Muscle layer of duodenum (tissue), 2 donors: Measurements from ENCODE around the gene MOGAT3.

Experiments
- H3K27ac ChIP-seq: one replicate; pipeline ENCODE4 v1.7.0; 2013; ENCODE audit warnings: mild to moderate bottlenecking, low read length
- H3K27me3 ChIP-seq: one replicate; pipeline ENCODE4 v1.7.0; 2013; ENCODE audit warnings: low read depth, mild to moderate bottlenecking, control low read depth, low read length
- H3K36me3 ChIP-seq, 2 donors: one replicate each; pipeline ENCODE4 v1.7.0; 2013; ENCODE audit warnings: low read length in 2 of 2, control low read depth in 1 of 2, mild to moderate bottlenecking in 1 of 2; ENCODE audit not compliant: insufficient read depth in 2 of 2, control insufficient read depth in 1 of 2
- H3K4me1 ChIP-seq, 2 donors: one replicate each; pipeline ENCODE4 v1.7.0; 2013; ENCODE audit warnings: low read length in 2 of 2, mild to moderate bottlenecking in 2 of 2, control low read depth in 1 of 2, moderate library complexity in 1 of 2; ENCODE audit not compliant: insufficient read depth in 2 of 2, control insufficient read depth in 1 of 2
- H3K4me3 ChIP-seq, 2 donors: one replicate each; pipeline ENCODE4 v1.7.0; 2013; ENCODE audit warnings: low read length in 2 of 2, low read depth in 1 of 2, mild to moderate bottlenecking in 1 of 2
- H3K9me3 ChIP-seq, 2 donors: one replicate each; pipeline ENCODE4 v1.7.0; 2013; ENCODE audit warnings: low read length in 2 of 2, control low read depth in 1 of 2, mild to moderate bottlenecking in 1 of 2; ENCODE audit not compliant: control insufficient read depth in 1 of 2
- donor health status: healthy.

The MOGAT3 gene

GRCh38 chr7:101151908-101152651 lies 48.8 kb downstream of the MOGAT3 start:
- no peaks in the 10 kb centered on the region for H3K27me3 ChIP-seq
- H3K4me1 ChIP-seq = peaks cover 6 to 15% of the 10 kb centered on the region in 2 donors
- H3K27ac ChIP-seq = no peak overlapping the region
- no peaks in the 10 kb centered on the region for H3K9me3 ChIP-seq
- peaks cover 0 to 3% of the 10 kb centered on the region in 2 donors for H3K36me3 ChIP-seq
- no peak overlapping the region for H3K4me3 ChIP-seq
